ENCODE measurements around the gene PLPP7. TPM values are rescaled to one million over a fixed set of nuclear protein-coding genes. Genes with fewer than 3 reads are reported as not detected.
A peak's percentile ranks its signal among the peaks of the same experiment; 100 is the strongest.
"Not testable (repeated sequence)": the region's sequence is repeated elsewhere in the genome, so short reads cannot be mapped to it uniquely, and the experiment has no call there.

PLPP7 gene
- total RNA-seq, 1 experiment from 2014 or later, result not detected

GRCh38 chr9:131349522-131349880, 60.0 kb downstream of the PLPP7 start:
- intact Hi-C loops (cut with micrococcal nuclease; ENCODE audit: unreplicated experiment), result no loop called here
- Histone ChIP-seq H4K20me1 (ENCODE audit: insufficient read depth) (no peaks in the 10 kb centered on the region), H3F3A (ENCODE audit: insufficient read depth, low read depth) (no peaks in the 10 kb centered on the region), H3K4me2 (peak overlapping the region; percentile 75), H3K9me2 (ENCODE audit: insufficient read depth) (no peaks in the 10 kb centered on the region), H3K27me3 (ENCODE audit: insufficient read depth, low read depth) (no peaks in the 10 kb centered on the region), H3K4me3 (no peak overlapping the region), H2AFZ (no peak overlapping the region), H3K4me1 (replicated peaks; ENCODE audit: insufficient read depth) (no peaks in the 10 kb centered on the region), H3K27ac (no peak overlapping the region), H3K36me3 (ENCODE audit: low read depth) (no peaks in the 10 kb centered on the region), H3K79me2 (ENCODE audit: low read depth) (no peaks in the 10 kb centered on the region), H3K9me3 (ENCODE audit: insufficient read depth, low read depth) (no peaks in the 10 kb centered on the region)
- no TSS peak for BruUV-seq (replicated peaks)
- TF ChIP-seq CTCF (conservative IDR thresholded peaks at IDR 0.05), result no peak
- no peak for TF ChIP-seq EZH2 (IDR thresholded peaks at IDR 0.05; ENCODE audit: low read depth)
- DNase-seq, result no peak
- ChIA-PET POLR2A (ENCODE audit: unreplicated experiment) (no interaction called here), CTCF (interaction anchor here (0.5 to 1.1 kb wide), 3 partner anchors 11 to 74 kb away, joined by 3 to 4 read pairs (median 4); no protein-coding TSS in a partner anchor)

GRCh38 chr9:131349881-131350563, 60.5 kb downstream of the PLPP7 start:
- H3K27me3 ChIP-seq (ENCODE audit: insufficient read depth, low read depth), result no peaks in the 10 kb centered on the region
- H3K79me2 ChIP-seq (ENCODE audit: low read depth), result no peaks in the 10 kb centered on the region
- no peak overlapping the region for H3K27ac ChIP-seq
- H3K4me2 ChIP-seq, result peak overlapping the region; percentile 75
- TF ChIP-seq EZH2 (IDR thresholded peaks at IDR 0.05; ENCODE audit: low read depth) (no peak), CTCF (conservative IDR thresholded peaks at IDR 0.05) (peak; percentile 79)
- intact Hi-C loops (cut with micrococcal nuclease; ENCODE audit: unreplicated experiment), result loop anchor here (1.0 to 5.0 kb wide), 3 partner anchors 52 to 397 kb away; no protein-coding TSS in a partner anchor
- POLR2A ChIA-PET (ENCODE audit: unreplicated experiment), result interaction anchor here (0.6 kb wide), 1 partner anchor 161 kb away, joined by 9 read pairs; no protein-coding TSS in a partner anchor
- H3K4me1 ChIP-seq (replicated peaks; ENCODE audit: insufficient read depth), result no peaks in the 10 kb centered on the region
- no peaks in the 10 kb centered on the region for H4K20me1 ChIP-seq (ENCODE audit: insufficient read depth)
- CTCF ChIA-PET, result interaction anchor here (0.5 to 1.1 kb wide), 4 partner anchors 10 to 83 kb away, joined by 3 to 4 read pairs (median 4); no protein-coding TSS in a partner anchor
- no peaks in the 10 kb centered on the region for H3K36me3 ChIP-seq (ENCODE audit: low read depth)
- BruUV-seq (replicated peaks), result no TSS peak
- no peaks in the 10 kb centered on the region for H3K9me2 ChIP-seq (ENCODE audit: insufficient read depth)
- peak; percentile 58 to 88 for DNase-seq
- peak overlapping the region; percentile 41; the same call in 1 of the 2 replicates for H3K4me3 ChIP-seq
- H3K9me3 ChIP-seq (ENCODE audit: insufficient read depth, low read depth), result no peaks in the 10 kb centered on the region
- H3F3A ChIP-seq (ENCODE audit: insufficient read depth, low read depth), result no peaks in the 10 kb centered on the region
- H2AFZ ChIP-seq, result peak overlapping the region; percentile 65; the same call in 1 of the 2 replicates

- intact Hi-C loops (cut with micrococcal nuclease; ENCODE audit: unreplicated experiment); H3K9me3 ChIP-seq (ENCODE audit: insufficient read depth, low read depth); H3K4me3 ChIP-seq; BruUV-seq (replicated peaks); H3K9me2 ChIP-seq (ENCODE audit: insufficient read depth); H3K79me2 ChIP-seq (ENCODE audit: low read depth); H3K36me3 ChIP-seq (ENCODE audit: low read depth); H3K27me3 ChIP-seq (ENCODE audit: insufficient read depth, low read depth); H2AFZ ChIP-seq; H4K20me1 ChIP-seq (ENCODE audit: insufficient read depth); DNase-seq; H3K27ac ChIP-seq; H3F3A ChIP-seq (ENCODE audit: insufficient read depth, low read depth); H3K4me2 ChIP-seq; POLR2A ChIA-PET (ENCODE audit: unreplicated experiment): not testable (repeated sequence)
- H3K4me1 ChIP-seq (replicated peaks; ENCODE audit: insufficient read depth), result peaks cover 16% of the 10 kb centered on the region
- CTCF ChIA-PET, result interaction anchor here (0.6 kb wide), 1 partner anchor 13 kb away, joined by 3 read pairs; no protein-coding TSS in a partner anchor
Observed at GRCh38 chr9:131356479-131356878, 67.0 kb downstream of the PLPP7 start.
